Heart left ventricle (tissue), 16 donors: ENCODE results near the gene ADCY9. TPM values are rescaled to one million over a fixed set of nuclear protein-coding genes. Genes with fewer than 3 reads are reported as not detected.

ENCODE experiments used
- ATAC-seq, 4 donors: fragments of 200-7000 bp; cut with Tn5 transposase; one replicate each; pipeline ENCODE4 v1.9.1; 2020 to 2022; ENCODE audit warnings: moderate library complexity in 4 of 4, mild to moderate bottlenecking in 3 of 4, moderate number of reproducible peaks in 1 of 4
- DNase-seq, 5 donors: peaks; one replicate each; pipeline ENCODE4 v3.0.0-alpha.2; 2020
- H3K27ac ChIP-seq, 12 donors: fragments of 200-600 bp; sonication (generic) in 4 of 12; one replicate each; pipeline versions ENCODE4 v1.5.0 to v1.8.0; 2016 to 2022; ENCODE audit warnings: mild to moderate bottlenecking in 2 of 12
- H3K27me3 ChIP-seq, 9 donors: fragments of 200-600 bp; sonication (generic) in 2 of 9; one replicate each; pipeline versions ENCODE4 v1.5.1 to v1.8.0; 2016 to 2022; ENCODE audit warnings: mild to moderate bottlenecking in 3 of 9
- H3K36me3 ChIP-seq, 9 donors: fragments of 200-600 bp; sonication (generic) in 2 of 9; one replicate each; pipeline versions ENCODE4 v1.5.0 to v1.8.0; 2018 to 2022; ENCODE audit warnings: mild to moderate bottlenecking in 2 of 9
- H3K4me1 ChIP-seq, 12 donors: fragments of 200-600 bp; sonication (generic) in 4 of 12; one replicate each; pipeline versions ENCODE4 v1.5.0 to v1.8.0; 2016 to 2022; ENCODE audit warnings: mild to moderate bottlenecking in 3 of 12
- H3K4me3 ChIP-seq, 12 donors: fragments of 200-600 bp; sonication (generic) in 4 of 12; one replicate each; pipeline versions ENCODE4 v1.5.0 to v1.8.0; 2017 to 2022; ENCODE audit warnings: mild to moderate bottlenecking in 9 of 12, moderate library complexity in 4 of 12
- H3K9me3 ChIP-seq, 12 donors: fragments of 200-600 bp; sonication (generic) in 4 of 12; one replicate each; pipeline versions ENCODE4 v1.5.0 to v1.8.0; 2016 to 2022; ENCODE audit warnings: mild to moderate bottlenecking in 1 of 12
- POLR2A ChIP-seq, 2 donors: fragments of 450-650 bp; IDR thresholded peaks; one replicate each; pipeline ENCODE4 v1.6.1; 2017; ENCODE audit warnings: antibody characterized with exemption in 2 of 2, mild to moderate bottlenecking in 2 of 2, moderate library complexity in 2 of 2
- WGBS, 4 donors: extraction: QIAGEN DNeasy Blood & Tissue Kit in 2 of 4; methylation state at CpG; one replicate each; pipeline versions ENCODE4 v1.1.5 to v1.1.7; 2013 to 2018; 5-methylcytosine and 5-hydroxymethylcytosine counted together
- intact Hi-C, 10 donors: fragments of 100-400 bp; cut with DNase I; formaldehyde crosslinking; loops; one replicate each; pipeline versions ENCODE4 v1.11.1 to v1.14.2; 2022
- polyA plus RNA-seq, 2 donors: library from polyadenylated mRNA; stranded (reverse); fragments of 200-250 nt; gene quantifications; one replicate each; pipeline ENCODE4 v1.2.3, GENCODE V29; 2013
- total RNA-seq, 9 donors: library from RNA; depleted of rRNA in 2 of 9; stranded (reverse); fragments of >200 nt in 2 of 9; fragmentation: NEBNext Ultra II Directional in 3 of 9; extraction: Animal tissue kit (Norgen Biotek cat#: 25700) in 3 of 9; gene quantifications; one replicate each; pipeline versions ENCODE4 v1.1.0 to v1.2.4, GENCODE V29; 2016 to 2023
- TF ChIP-seq, protein P1 (sequence below), 12 donors: fragments of 200-600 bp; sonication (generic) in 4 of 12; IDR thresholded peaks; one replicate each; pipeline versions ENCODE4 v1.5.0 to v1.8.0; 2018 to 2022; ENCODE audit warnings: antibody characterized with exemption in 12 of 12, mild to moderate bottlenecking in 5 of 12
- donor health status: ischemic (EF 13 %, LVEDD 7.1; RV severe dilation, severe dysfunction).
- donor health status: healthy with polysubstance abuse.
- donor health status: DM: no; HTN: yes; CAD: no.
- donor health status: DM: no; HTN: no; CAD: no.
- donor health status: ischemic (EF 25% LVEDD 6.9; RV normal size, moderate dysfunction).
- donor health status: ischemic (EF 25% LVEDD 5.7; RV mildly dilated, moderate dysfunction).
- donor health status: healthy.
- donor health status: DM: yes; HTN: yes; CAD: no.
- donor health status: ischemic (EF 35%, LVEDD 5.7; RV mildly dilated, moderate dysfunction).
- donor health status: nonischemic (EF 11% LVEDD 7.7; RV severe dilation, severe dysfunction).
- donor health status: DM: yes; HTN: yes; CAD: no.
- donor health status: PGD.
- donor health status: ischemic (EF 29% LVEDD 5.4; RV normal size, mild dysfunction).
- donor health status: nonischemic (EF 23%, LVEDD 6.1; RV moderate dilation, normal function).

Gene ADCY9
- total and polyA plus RNA-seq, 11 donors: 11.8 to 85.8 (median 45.0) TPM

DNA sequence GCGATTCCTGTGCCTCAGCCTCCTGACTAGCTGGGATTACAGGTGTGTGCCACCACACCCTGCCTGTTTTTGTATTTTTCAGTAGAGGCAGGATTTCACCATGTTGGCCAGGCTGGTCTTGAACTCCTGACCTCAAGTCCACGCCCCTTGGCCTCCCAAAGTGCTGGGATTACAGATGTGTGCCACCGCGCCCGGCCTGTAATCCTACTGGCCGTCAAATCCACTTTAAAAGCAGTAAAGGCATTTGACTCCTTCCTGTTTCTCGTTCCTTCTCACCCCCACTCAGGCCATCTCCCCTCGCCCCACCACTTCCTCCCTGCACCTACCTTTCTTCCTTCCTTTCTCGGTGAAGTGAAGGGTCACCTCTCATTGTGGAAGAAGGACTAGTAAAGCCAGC lies 166.3 kb downstream of the ADCY9 start:
- intact Hi-C loops: loop anchor here in 3 of 10 donors (10.0 kb wide), 3 partner anchors 165 to 305 kb away; partner anchors contain the start of gene ADCY9 (in 1 of the 3)
- no peaks in the 10 kb centered on the region for H3K9me3 ChIP-seq
- peak overlapping the region; percentile 60 to 89 (median 84) for H3K27ac ChIP-seq
- no peak for ATAC-seq
- DNase-seq: no peak
- H3K36me3 ChIP-seq: no peaks in the 10 kb centered on the region
- H3K27me3 ChIP-seq: peaks cover 0 to 4% (median 0%) of the 10 kb centered on the region in 9 donors
- 51 to 66% (median 56%) methylated on average over 9 of the region's 9 CpGs for WGBS, 4 donors
- TF ChIP-seq, protein P1, sequence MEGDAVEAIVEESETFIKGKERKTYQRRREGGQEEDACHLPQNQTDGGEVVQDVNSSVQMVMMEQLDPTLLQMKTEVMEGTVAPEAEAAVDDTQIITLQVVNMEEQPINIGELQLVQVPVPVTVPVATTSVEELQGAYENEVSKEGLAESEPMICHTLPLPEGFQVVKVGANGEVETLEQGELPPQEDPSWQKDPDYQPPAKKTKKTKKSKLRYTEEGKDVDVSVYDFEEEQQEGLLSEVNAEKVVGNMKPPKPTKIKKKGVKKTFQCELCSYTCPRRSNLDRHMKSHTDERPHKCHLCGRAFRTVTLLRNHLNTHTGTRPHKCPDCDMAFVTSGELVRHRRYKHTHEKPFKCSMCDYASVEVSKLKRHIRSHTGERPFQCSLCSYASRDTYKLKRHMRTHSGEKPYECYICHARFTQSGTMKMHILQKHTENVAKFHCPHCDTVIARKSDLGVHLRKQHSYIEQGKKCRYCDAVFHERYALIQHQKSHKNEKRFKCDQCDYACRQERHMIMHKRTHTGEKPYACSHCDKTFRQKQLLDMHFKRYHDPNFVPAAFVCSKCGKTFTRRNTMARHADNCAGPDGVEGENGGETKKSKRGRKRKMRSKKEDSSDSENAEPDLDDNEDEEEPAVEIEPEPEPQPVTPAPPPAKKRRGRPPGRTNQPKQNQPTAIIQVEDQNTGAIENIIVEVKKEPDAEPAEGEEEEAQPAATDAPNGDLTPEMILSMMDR (IDR thresholded peaks at IDR 0.05): no peak
- no peak for TF ChIP-seq POLR2A (IDR thresholded peaks at IDR 0.05)
- H3K4me1 ChIP-seq: peaks cover 4 to 65% (median 36%) of the 10 kb centered on the region in 12 donors
- peak overlapping the region in 8 of 12 donors; percentile 24 to 44 (median 36) for H3K4me3 ChIP-seq

DNA sequence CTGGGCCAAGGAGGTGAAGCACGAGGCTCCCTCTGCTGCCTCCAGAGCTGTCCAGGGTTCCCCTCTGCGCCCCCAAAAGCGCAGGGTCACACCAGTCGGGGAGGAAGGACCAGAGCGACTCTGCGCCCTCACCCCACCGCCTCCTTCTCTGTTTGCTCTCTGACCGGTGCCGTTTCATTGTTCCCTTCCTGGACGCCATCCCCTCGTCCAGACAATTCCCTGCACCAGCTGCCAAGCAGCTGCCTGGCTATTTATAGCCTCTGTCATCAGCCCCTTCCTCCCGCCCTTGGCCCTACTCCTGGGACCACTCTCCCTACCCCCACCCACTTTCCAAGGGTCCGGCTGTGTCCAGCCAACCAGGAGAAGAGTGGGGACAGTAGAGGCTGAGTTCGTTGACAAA lies 167.0 kb downstream of the ADCY9 start:
- TF ChIP-seq, protein P1 (IDR thresholded peaks at IDR 0.05): no peak
- no peak for TF ChIP-seq POLR2A (IDR thresholded peaks at IDR 0.05)
- Histone ChIP-seq H3K9me3 (no peaks in the 10 kb centered on the region), H3K36me3 (no peaks in the 10 kb centered on the region), H3K27me3 (peaks cover 0 to 3% (median 0%) of the 10 kb centered on the region in 9 donors), H3K27ac (peak overlapping the region; percentile 60 to 89 (median 84)), H3K4me3 (peak overlapping the region in 10 of 12 donors; percentile 11 to 44 (median 34)), H3K4me1 (peaks cover 4 to 60% (median 34%) of the 10 kb centered on the region in 12 donors)
- intact Hi-C loops: loop anchor here in 1 of 10 donors (10.0 kb wide), 1 partner anchor 306 kb away; no protein-coding TSS in a partner anchor
- WGBS, 4 donors: 10 to 17% (median 13%) methylated on average over 13 to 14 of the region's 14 CpGs
- ATAC-seq: peak; percentile 42 to 75 (median 50)
- peak in 4 of 5 donors; percentile 69 to 75 (median 70) for DNase-seq

DNA sequence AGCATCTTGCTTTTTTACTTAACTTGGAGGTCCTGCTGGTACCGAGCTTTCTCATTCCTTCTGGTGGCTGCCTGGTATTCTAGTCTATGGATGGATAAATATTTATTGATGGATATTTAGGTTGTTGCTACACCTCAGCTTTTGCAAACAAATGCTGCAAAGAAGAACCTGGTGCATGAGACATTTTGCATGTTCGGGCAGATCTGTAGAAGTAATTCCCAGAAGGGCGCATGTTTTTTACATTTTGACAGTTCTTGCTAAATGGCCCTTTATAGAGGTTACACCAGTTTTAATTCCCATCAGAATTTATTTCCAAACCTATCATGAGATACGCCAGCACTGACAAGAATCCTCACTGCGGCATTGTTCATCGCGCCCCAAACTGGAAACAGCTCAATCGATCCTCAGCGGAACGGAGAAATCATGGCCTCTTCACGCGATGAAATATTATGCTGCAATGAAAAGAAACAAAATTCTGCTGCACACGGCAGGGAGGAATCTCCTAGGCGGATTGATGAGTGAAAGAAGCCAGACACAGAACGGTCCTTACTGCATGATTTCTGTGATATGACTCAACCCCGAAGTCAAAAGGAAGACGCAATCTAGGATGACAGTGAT lies 167.8 kb downstream of the ADCY9 start:
- peaks cover 4 to 57% (median 34%) of the 10 kb centered on the region in 12 donors for H3K4me1 ChIP-seq
- H3K36me3 ChIP-seq: no peaks in the 10 kb centered on the region
- TF ChIP-seq POLR2A (IDR thresholded peaks at IDR 0.05): no peak
- TF ChIP-seq, protein P1 (IDR thresholded peaks at IDR 0.05): no peak
- H3K27me3 ChIP-seq: no peaks in the 10 kb centered on the region
- ATAC-seq (no peak), DNase-seq (no peak)
- H3K9me3 ChIP-seq: no peaks in the 10 kb centered on the region
- H3K4me3 ChIP-seq: peak overlapping the region in 7 of 12 donors; percentile 25 to 44 (median 39)
- H3K27ac ChIP-seq: peak overlapping the region in 8 of 12 donors; percentile 67 to 89 (median 88)
- 80 to 86% (median 84%) methylated on average over 17 of the region's 17 CpGs for WGBS, 4 donors
- intact Hi-C loops: loop anchor here in 1 of 10 donors (10.0 kb wide), 1 partner anchor 306 kb away; no protein-coding TSS in a partner anchor

DNA sequence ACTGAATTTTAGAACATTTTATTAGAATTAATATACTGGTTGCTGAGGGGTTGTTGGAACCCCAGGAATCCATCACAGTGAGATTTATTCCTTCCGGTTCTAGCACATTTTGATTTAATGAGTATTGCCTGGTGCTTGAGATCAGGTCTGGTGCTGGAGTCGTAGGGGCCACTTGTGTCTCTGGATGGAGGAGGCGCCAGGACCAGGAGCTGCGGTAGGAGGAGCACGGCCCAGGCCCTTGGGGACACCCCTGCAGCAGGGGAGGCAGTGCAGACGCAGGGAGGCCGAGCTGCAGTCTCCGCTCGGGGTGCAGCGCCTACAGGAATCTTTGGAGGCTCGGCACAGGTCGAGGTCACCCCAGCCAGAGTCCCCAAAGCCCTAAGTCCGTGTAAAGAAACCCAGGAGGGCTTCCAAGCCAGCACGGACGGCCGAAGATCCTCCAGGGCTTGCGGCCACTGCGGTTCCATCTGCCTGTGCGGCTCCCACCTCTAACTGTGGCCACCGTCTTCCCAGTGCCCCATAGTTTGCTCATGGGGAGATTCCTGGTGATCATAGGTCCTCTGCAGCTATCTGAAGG lies 169.6 kb downstream of the ADCY9 start:
- Histone ChIP-seq H3K36me3 (no peaks in the 10 kb centered on the region), H3K27me3 (no peaks in the 10 kb centered on the region), H3K4me3 (no peak overlapping the region), H3K27ac (peak overlapping the region in 1 of 12 donors; percentile 36), H3K9me3 (no peaks in the 10 kb centered on the region), H3K4me1 (peaks cover 4 to 41% (median 26%) of the 10 kb centered on the region in 12 donors)
- ATAC-seq: no peak
- intact Hi-C loops: loop anchor here in 1 of 10 donors (10.0 kb wide), 1 partner anchor 308 kb away; no protein-coding TSS in a partner anchor
- WGBS, 4 donors: 87 to 91% (median 89%) methylated on average over 14 to 20 of the region's 20 CpGs
- no peak for TF ChIP-seq POLR2A (IDR thresholded peaks at IDR 0.05)
- TF ChIP-seq, protein P1 (IDR thresholded peaks at IDR 0.05): no peak
- no peak for DNase-seq
